Heart left ventricle (tissue), 16 donors: ENCODE results near the gene GFI1B. TPM values are rescaled to one million over a fixed set of nuclear protein-coding genes. Genes with fewer than 3 reads are reported as not detected.

ENCODE experiments used
- ATAC-seq, 4 donors: fragments of 200-7000 bp; cut with Tn5 transposase; one replicate each; pipeline ENCODE4 v1.9.1; 2020 to 2022; ENCODE audit warnings: moderate library complexity in 4 of 4, mild to moderate bottlenecking in 3 of 4, moderate number of reproducible peaks in 1 of 4
- DNase-seq, 5 donors: peaks; one replicate each; pipeline ENCODE4 v3.0.0-alpha.2; 2020
- H3K27ac ChIP-seq, 12 donors: fragments of 200-600 bp; sonication (generic) in 4 of 12; one replicate each; pipeline versions ENCODE4 v1.5.0 to v1.8.0; 2016 to 2022; ENCODE audit warnings: mild to moderate bottlenecking in 2 of 12
- H3K27me3 ChIP-seq, 9 donors: fragments of 200-600 bp; sonication (generic) in 2 of 9; one replicate each; pipeline versions ENCODE4 v1.5.1 to v1.8.0; 2016 to 2022; ENCODE audit warnings: mild to moderate bottlenecking in 3 of 9
- H3K36me3 ChIP-seq, 9 donors: fragments of 200-600 bp; sonication (generic) in 2 of 9; one replicate each; pipeline versions ENCODE4 v1.5.0 to v1.8.0; 2018 to 2022; ENCODE audit warnings: mild to moderate bottlenecking in 2 of 9
- H3K4me1 ChIP-seq, 12 donors: fragments of 200-600 bp; sonication (generic) in 4 of 12; one replicate each; pipeline versions ENCODE4 v1.5.0 to v1.8.0; 2016 to 2022; ENCODE audit warnings: mild to moderate bottlenecking in 3 of 12
- H3K4me3 ChIP-seq, 12 donors: fragments of 200-600 bp; sonication (generic) in 4 of 12; one replicate each; pipeline versions ENCODE4 v1.5.0 to v1.8.0; 2017 to 2022; ENCODE audit warnings: mild to moderate bottlenecking in 9 of 12, moderate library complexity in 4 of 12
- H3K9me3 ChIP-seq, 12 donors: fragments of 200-600 bp; sonication (generic) in 4 of 12; one replicate each; pipeline versions ENCODE4 v1.5.0 to v1.8.0; 2016 to 2022; ENCODE audit warnings: mild to moderate bottlenecking in 1 of 12
- CTCF ChIP-seq, 12 donors: fragments of 200-600 bp; sonication (generic) in 4 of 12; IDR thresholded peaks; one replicate each; pipeline versions ENCODE4 v1.5.0 to v1.8.0; 2018 to 2022; ENCODE audit warnings: antibody characterized with exemption in 12 of 12, mild to moderate bottlenecking in 5 of 12
- POLR2A ChIP-seq, 2 donors: fragments of 450-650 bp; IDR thresholded peaks; one replicate each; pipeline ENCODE4 v1.6.1; 2017; ENCODE audit warnings: antibody characterized with exemption in 2 of 2, mild to moderate bottlenecking in 2 of 2, moderate library complexity in 2 of 2
- WGBS, 4 donors: extraction: QIAGEN DNeasy Blood & Tissue Kit in 2 of 4; methylation state at CpG; one replicate each; pipeline versions ENCODE4 v1.1.5 to v1.1.7; 2013 to 2018; 5-methylcytosine and 5-hydroxymethylcytosine counted together
- intact Hi-C, 10 donors: fragments of 100-400 bp; cut with DNase I; formaldehyde crosslinking; loops; one replicate each; pipeline versions ENCODE4 v1.11.1 to v1.14.2; 2022
- polyA plus RNA-seq, 2 donors: library from polyadenylated mRNA; stranded (reverse); fragments of 200-250 nt; gene quantifications; one replicate each; pipeline ENCODE4 v1.2.3, GENCODE V29; 2013
- total RNA-seq, 9 donors: library from RNA; depleted of rRNA in 2 of 9; stranded (reverse); fragments of >200 nt in 2 of 9; fragmentation: NEBNext Ultra II Directional in 3 of 9; extraction: Animal tissue kit (Norgen Biotek cat#: 25700) in 3 of 9; gene quantifications; one replicate each; pipeline versions ENCODE4 v1.1.0 to v1.2.4, GENCODE V29; 2016 to 2023
- donor health status: ischemic (EF 13 %, LVEDD 7.1; RV severe dilation, severe dysfunction).
- donor health status: healthy with polysubstance abuse.
- donor health status: DM: no; HTN: yes; CAD: no.
- donor health status: DM: no; HTN: no; CAD: no.
- donor health status: ischemic (EF 25% LVEDD 6.9; RV normal size, moderate dysfunction).
- donor health status: ischemic (EF 25% LVEDD 5.7; RV mildly dilated, moderate dysfunction).
- donor health status: healthy.
- donor health status: DM: yes; HTN: yes; CAD: no.
- donor health status: ischemic (EF 35%, LVEDD 5.7; RV mildly dilated, moderate dysfunction).
- donor health status: nonischemic (EF 11% LVEDD 7.7; RV severe dilation, severe dysfunction).
- donor health status: DM: yes; HTN: yes; CAD: no.
- donor health status: PGD.
- donor health status: ischemic (EF 29% LVEDD 5.4; RV normal size, mild dysfunction).
- donor health status: nonischemic (EF 23%, LVEDD 6.1; RV moderate dilation, normal function).

Gene GFI1B
- total and polyA plus RNA-seq, 11 donors: 0.06 to 0.39 (median 0.31) TPM; not detected in 6

- Histone ChIP-seq H3K9me3 (peaks cover 0 to 15% (median 6%) of the 10 kb centered on the region in 12 donors), H3K36me3 (no peaks in the 10 kb centered on the region), H3K27ac (no peak overlapping the region), H3K27me3 (peaks cover 0 to 32% (median 4%) of the 10 kb centered on the region in 9 donors), H3K4me1 (no peaks in the 10 kb centered on the region), H3K4me3 (no peak overlapping the region)
- no peak for ATAC-seq
- TF ChIP-seq POLR2A (IDR thresholded peaks at IDR 0.05) (no peak), CTCF (IDR thresholded peaks at IDR 0.05) (no peak)
- DNase-seq: no peak
- intact Hi-C loops: no loop called here
- 79 to 93% (median 88%) methylated on average over 5 of the region's 5 CpGs for WGBS, 4 donors
Measured at GRCh38 chr9:133006731-133007352, 28.3 kb downstream of the GFI1B start.

- Histone ChIP-seq H3K9me3 (peaks cover 0 to 15% (median 6%) of the 10 kb centered on the region in 12 donors), H3K36me3 (no peaks in the 10 kb centered on the region), H3K27me3 (peaks cover 0 to 19% (median 4%) of the 10 kb centered on the region in 9 donors), H3K27ac (no peak overlapping the region), H3K4me3 (no peak overlapping the region), H3K4me1 (no peaks in the 10 kb centered on the region)
- TF ChIP-seq CTCF (IDR thresholded peaks at IDR 0.05) (no peak), POLR2A (IDR thresholded peaks at IDR 0.05) (no peak)
- WGBS, 4 donors: 70 to 93% (median 78%) methylated on average over 7 of the region's 7 CpGs
- no peak for ATAC-seq
- intact Hi-C loops: no loop called here
- no peak for DNase-seq
Measured at GRCh38 chr9:133008406-133008805, 29.9 kb downstream of the GFI1B start.

GRCh38 chr9:133008824-133009223 is 30.3 kb downstream of the GFI1B start:
- Histone ChIP-seq H3K4me3 (no peak overlapping the region), H3K36me3 (no peaks in the 10 kb centered on the region), H3K4me1 (no peaks in the 10 kb centered on the region), H3K27me3 (peaks cover 0 to 15% (median under 1%) of the 10 kb centered on the region in 9 donors), H3K9me3 (peaks cover 0 to 15% (median 6%) of the 10 kb centered on the region in 12 donors), H3K27ac (no peak overlapping the region)
- ATAC-seq: no peak
- no peak for DNase-seq
- no peak for TF ChIP-seq POLR2A (IDR thresholded peaks at IDR 0.05)
- TF ChIP-seq CTCF (IDR thresholded peaks at IDR 0.05): no peak
- intact Hi-C loops: no loop called here
- 80 to 87% (median 86%) methylated on average over 2 of the region's 2 CpGs for WGBS, 4 donors

- TF ChIP-seq POLR2A (IDR thresholded peaks at IDR 0.05): no peak
- TF ChIP-seq CTCF (IDR thresholded peaks at IDR 0.05): no peak
- H3K27ac ChIP-seq: no peak overlapping the region
- no peak overlapping the region for H3K4me3 ChIP-seq
- H3K27me3 ChIP-seq: peaks cover 0 to 13% (median 0%) of the 10 kb centered on the region in 9 donors
- H3K36me3 ChIP-seq: no peaks in the 10 kb centered on the region
- ATAC-seq: no peak
- intact Hi-C loops: no loop called here
- WGBS, 4 donors: 71 to 74% (median 73%) methylated on average over 5 of the region's 5 CpGs
- no peak for DNase-seq
- H3K9me3 ChIP-seq: peaks cover 0 to 20% (median 6%) of the 10 kb centered on the region in 12 donors
- no peaks in the 10 kb centered on the region for H3K4me1 ChIP-seq
Measured at GRCh38 chr9:133009906-133010582, 31.6 kb downstream of the GFI1B start.
